Measurements from ENCODE around the gene ZBTB47. TPM values are rescaled to one million over a fixed set of nuclear protein-coding genes. Genes with fewer than 3 reads are reported as not detected.

The ZBTB47 gene
- total and polyA plus RNA-seq, 2 experiments from 2014 or later = 7.0 to 14.2 TPM

DNA sequence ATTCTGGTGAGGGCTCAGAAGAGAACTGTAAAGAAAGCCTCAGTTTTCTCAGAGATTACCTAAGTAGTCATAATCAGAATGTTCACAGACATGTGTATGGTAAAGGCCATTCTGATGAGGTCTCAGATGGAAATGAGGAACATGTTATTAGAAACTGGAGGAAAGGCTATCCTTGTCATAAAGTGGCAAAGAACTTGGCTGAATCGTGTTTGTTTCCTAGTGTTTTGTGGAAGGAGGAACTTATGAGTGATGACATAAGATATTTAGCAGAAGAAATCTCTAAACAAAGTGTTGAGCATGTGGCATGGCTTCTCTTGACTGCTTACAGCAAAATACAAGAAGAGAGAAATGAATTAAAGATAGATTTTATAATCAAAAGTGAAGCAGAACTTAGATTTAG is 19.0 kb downstream of the ZBTB47 start:
- DNase-seq (ENCODE audit: low spot score) = no peak
- TF ChIP-seq, protein P1, sequence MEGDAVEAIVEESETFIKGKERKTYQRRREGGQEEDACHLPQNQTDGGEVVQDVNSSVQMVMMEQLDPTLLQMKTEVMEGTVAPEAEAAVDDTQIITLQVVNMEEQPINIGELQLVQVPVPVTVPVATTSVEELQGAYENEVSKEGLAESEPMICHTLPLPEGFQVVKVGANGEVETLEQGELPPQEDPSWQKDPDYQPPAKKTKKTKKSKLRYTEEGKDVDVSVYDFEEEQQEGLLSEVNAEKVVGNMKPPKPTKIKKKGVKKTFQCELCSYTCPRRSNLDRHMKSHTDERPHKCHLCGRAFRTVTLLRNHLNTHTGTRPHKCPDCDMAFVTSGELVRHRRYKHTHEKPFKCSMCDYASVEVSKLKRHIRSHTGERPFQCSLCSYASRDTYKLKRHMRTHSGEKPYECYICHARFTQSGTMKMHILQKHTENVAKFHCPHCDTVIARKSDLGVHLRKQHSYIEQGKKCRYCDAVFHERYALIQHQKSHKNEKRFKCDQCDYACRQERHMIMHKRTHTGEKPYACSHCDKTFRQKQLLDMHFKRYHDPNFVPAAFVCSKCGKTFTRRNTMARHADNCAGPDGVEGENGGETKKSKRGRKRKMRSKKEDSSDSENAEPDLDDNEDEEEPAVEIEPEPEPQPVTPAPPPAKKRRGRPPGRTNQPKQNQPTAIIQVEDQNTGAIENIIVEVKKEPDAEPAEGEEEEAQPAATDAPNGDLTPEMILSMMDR (IDR thresholded peaks at IDR 0.05; ENCODE audit: poor library complexity) = no peak
- TF ChIP-seq EZH2 (IDR thresholded peaks at IDR 0.05; ENCODE audit: borderline replicate concordance) (no peak), EZH2phosphoT487 (IDR thresholded peaks at IDR 0.05; ENCODE audit: low read depth, severe bottlenecking, unreplicated experiment) (no peak)
- no peaks in the 10 kb centered on the region for H3K9me3 ChIP-seq (ENCODE audit: low read depth)
- no peaks in the 10 kb centered on the region for H3K36me3 ChIP-seq (replicated peaks; ENCODE audit: insufficient read depth, low read depth)
- no peak overlapping the region for H3K27ac ChIP-seq
- no peaks in the 10 kb centered on the region for H3K9me2 ChIP-seq (replicated peaks; ENCODE audit: insufficient read depth)
- H3K4me2 ChIP-seq = no peak overlapping the region
- H3K27me3 ChIP-seq = no peaks in the 10 kb centered on the region
- H3K79me2 ChIP-seq = no peaks in the 10 kb centered on the region
- no peak overlapping the region for H2AFZ ChIP-seq
- H3K4me3 ChIP-seq = no peak overlapping the region
- no peaks in the 10 kb centered on the region for H4K20me1 ChIP-seq (ENCODE audit: insufficient read depth, poor library complexity, severe bottlenecking)
- no peaks in the 10 kb centered on the region for H3K4me1 ChIP-seq (ENCODE audit: insufficient read depth)
- 71% methylated on average over 1 of the region's 1 CpG for WGBS (ENCODE audit: low lambda C conversion rate, missing lambda C conversion rate)

DNA sequence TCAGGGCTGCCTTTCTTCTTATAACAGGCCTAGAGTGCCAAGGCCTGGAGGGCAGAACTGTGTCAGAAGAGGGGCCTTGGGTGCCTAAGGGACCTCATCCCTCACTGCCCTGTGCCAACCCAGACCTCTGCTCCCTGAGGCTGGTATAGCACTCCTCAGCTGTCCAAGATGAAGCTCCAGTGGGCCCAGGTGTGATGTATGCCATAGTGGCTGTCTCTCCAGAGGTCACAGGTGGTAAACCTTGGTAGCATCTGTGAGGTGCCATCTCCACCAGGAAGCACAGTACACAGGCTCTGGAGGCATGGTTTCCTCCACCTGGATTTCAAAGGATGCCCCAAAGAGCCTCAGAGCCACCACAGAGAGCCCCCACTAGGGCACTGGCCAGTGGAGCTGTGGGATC is 19.6 kb downstream of the ZBTB47 start:
- Histone ChIP-seq H4K20me1 (ENCODE audit: insufficient read depth, poor library complexity, severe bottlenecking) (no peaks in the 10 kb centered on the region), H3K4me2 (no peak overlapping the region), H3K27ac (no peak overlapping the region), H3K4me1 (ENCODE audit: insufficient read depth) (no peaks in the 10 kb centered on the region), H3K9me3 (ENCODE audit: low read depth) (no peaks in the 10 kb centered on the region), H3K4me3 (no peak overlapping the region), H3K27me3 (no peaks in the 10 kb centered on the region), H3K79me2 (no peaks in the 10 kb centered on the region), H2AFZ (no peak overlapping the region), H3K9me2 (replicated peaks; ENCODE audit: insufficient read depth) (no peaks in the 10 kb centered on the region), H3K36me3 (replicated peaks; ENCODE audit: insufficient read depth, low read depth) (no peaks in the 10 kb centered on the region)
- TF ChIP-seq, protein P1 (IDR thresholded peaks at IDR 0.05; ENCODE audit: poor library complexity) = no peak
- TF ChIP-seq EZH2phosphoT487 (IDR thresholded peaks at IDR 0.05; ENCODE audit: low read depth, severe bottlenecking, unreplicated experiment) = no peak
- no peak for TF ChIP-seq EZH2 (IDR thresholded peaks at IDR 0.05; ENCODE audit: borderline replicate concordance)
- DNase-seq (ENCODE audit: low spot score) = no peak

DNA sequence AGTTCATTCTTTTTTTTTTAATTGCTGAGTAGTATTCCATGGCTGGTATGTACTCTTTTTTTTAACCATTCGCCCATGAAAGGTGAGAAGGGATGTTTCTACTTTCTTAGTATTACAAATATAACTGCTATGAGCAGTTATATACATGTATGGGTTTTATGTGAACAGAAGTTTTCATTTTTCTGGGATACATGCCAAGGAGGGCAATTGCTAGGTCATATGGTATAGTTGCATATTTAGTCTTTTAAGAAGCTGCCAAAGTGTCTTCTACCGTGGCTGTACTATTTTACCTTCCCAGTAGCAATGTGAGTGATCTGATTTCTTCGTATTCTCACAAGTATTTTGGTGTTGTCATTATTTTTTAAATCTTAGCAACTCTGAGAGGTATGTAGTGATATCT is 20.6 kb downstream of the ZBTB47 start:
- no peak overlapping the region for H3K4me3 ChIP-seq
- TF ChIP-seq EZH2 (IDR thresholded peaks at IDR 0.05; ENCODE audit: borderline replicate concordance) = no peak
- TF ChIP-seq, protein P1 (IDR thresholded peaks at IDR 0.05; ENCODE audit: poor library complexity) = no peak
- no peak for TF ChIP-seq EZH2phosphoT487 (IDR thresholded peaks at IDR 0.05; ENCODE audit: low read depth, severe bottlenecking, unreplicated experiment)
- no peaks in the 10 kb centered on the region for H3K79me2 ChIP-seq
- no peak overlapping the region for H3K27ac ChIP-seq
- no peak overlapping the region for H2AFZ ChIP-seq
- no peaks in the 10 kb centered on the region for H3K27me3 ChIP-seq
- no peaks in the 10 kb centered on the region for H3K9me2 ChIP-seq (replicated peaks; ENCODE audit: insufficient read depth)
- H3K4me2 ChIP-seq = no peak overlapping the region
- no peaks in the 10 kb centered on the region for H3K9me3 ChIP-seq (ENCODE audit: low read depth)
- no peaks in the 10 kb centered on the region for H3K36me3 ChIP-seq (replicated peaks; ENCODE audit: insufficient read depth, low read depth)
- no peaks in the 10 kb centered on the region for H4K20me1 ChIP-seq (ENCODE audit: insufficient read depth, poor library complexity, severe bottlenecking)
- no peaks in the 10 kb centered on the region for H3K4me1 ChIP-seq (ENCODE audit: insufficient read depth)
- no peak for DNase-seq (ENCODE audit: low spot score)
- WGBS (ENCODE audit: low lambda C conversion rate, missing lambda C conversion rate) = 79% methylated on average over 3 of the region's 3 CpGs

DNA sequence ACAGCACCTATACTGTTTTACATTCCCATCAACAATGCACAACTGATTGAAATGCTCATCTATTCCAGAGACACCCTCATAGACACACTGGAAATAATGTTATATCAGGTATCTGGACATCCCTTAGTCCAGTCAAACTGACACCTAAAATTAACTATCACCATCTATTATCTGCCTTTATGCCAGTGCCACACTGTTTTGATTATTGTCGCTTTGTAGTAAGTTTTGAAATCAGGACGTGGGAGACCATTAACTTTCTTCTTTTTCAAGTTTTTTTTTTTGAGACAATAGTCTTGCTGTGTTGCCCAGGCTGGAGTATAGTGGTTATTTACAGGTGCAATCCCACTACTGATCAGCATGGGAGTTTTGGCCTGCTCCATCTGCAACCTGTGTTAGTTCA is 22.4 kb downstream of the ZBTB47 start:
- Histone ChIP-seq H3K36me3 (replicated peaks; ENCODE audit: insufficient read depth, low read depth) (no peaks in the 10 kb centered on the region), H3K79me2 (no peaks in the 10 kb centered on the region), H3K4me1 (ENCODE audit: insufficient read depth) (no peaks in the 10 kb centered on the region), H4K20me1 (ENCODE audit: insufficient read depth, poor library complexity, severe bottlenecking) (no peaks in the 10 kb centered on the region), H3K4me3 (no peak overlapping the region), H3K4me2 (no peak overlapping the region), H3K27me3 (no peaks in the 10 kb centered on the region), H3K9me3 (ENCODE audit: low read depth) (no peaks in the 10 kb centered on the region), H3K27ac (no peak overlapping the region), H2AFZ (no peak overlapping the region), H3K9me2 (replicated peaks; ENCODE audit: insufficient read depth) (no peaks in the 10 kb centered on the region)
- DNase-seq (ENCODE audit: low spot score) = no peak
- no peak for TF ChIP-seq EZH2 (IDR thresholded peaks at IDR 0.05; ENCODE audit: borderline replicate concordance)
- TF ChIP-seq EZH2phosphoT487 (IDR thresholded peaks at IDR 0.05; ENCODE audit: low read depth, severe bottlenecking, unreplicated experiment) = no peak
- TF ChIP-seq, protein P1 (IDR thresholded peaks at IDR 0.05; ENCODE audit: poor library complexity) = no peak
- 86% methylated on average over 2 of the region's 2 CpGs for WGBS (ENCODE audit: low lambda C conversion rate, missing lambda C conversion rate)

All from hepatocyte (in vitro differentiated cells).